ENCODE results near the gene RSBN1.
"Not testable (repeated sequence)": the region's sequence is repeated elsewhere in the genome, so short reads cannot be mapped to it uniquely, and the experiment has no call there.

The RSBN1 gene

DNA sequence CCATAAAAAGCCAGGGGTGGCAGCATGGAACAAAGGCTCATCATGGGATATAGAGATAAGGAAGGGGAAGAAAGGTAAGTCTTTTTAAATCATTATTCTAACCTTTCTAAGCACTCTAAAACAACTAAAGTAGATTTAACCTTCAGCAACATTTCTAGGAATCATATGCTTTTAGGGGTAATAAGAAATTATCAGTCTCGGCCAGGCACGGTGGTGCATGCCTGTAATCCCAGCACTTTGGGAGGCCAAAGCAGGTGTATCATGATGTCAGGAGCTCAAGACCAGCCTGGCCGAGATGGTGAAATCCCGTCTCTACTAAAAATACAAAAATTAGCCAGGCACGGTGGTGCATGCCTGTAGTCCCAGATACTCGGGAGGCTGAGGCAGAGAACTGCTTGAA lies 32.7 kb downstream of the RSBN1 start:
- no peak for DNase-seq

- DNase-seq: no peak
Observed at GRCh38 chr1:113777561-113777960, 34.7 kb downstream of the RSBN1 start.

DNA sequence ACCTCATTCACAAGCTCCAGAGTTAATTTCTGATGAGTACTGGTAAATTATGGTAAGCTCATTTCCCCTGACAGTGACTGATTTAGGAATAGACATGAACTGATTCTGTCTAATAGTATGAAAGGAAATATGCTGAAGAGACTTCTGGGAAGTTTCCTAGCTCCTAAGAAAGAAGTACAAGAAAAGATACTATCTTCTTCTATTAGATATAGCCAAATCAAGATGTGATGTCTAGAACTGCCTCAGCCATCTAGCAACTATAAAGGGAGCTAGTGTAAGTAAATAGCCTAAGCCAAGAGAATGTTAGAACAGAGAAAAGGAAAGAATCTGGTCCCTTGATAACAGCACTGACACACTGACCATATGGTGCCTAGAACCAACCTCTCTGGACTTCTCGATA lies 42.2 kb downstream of the RSBN1 start:
- DNase-seq: no peak

DNA sequence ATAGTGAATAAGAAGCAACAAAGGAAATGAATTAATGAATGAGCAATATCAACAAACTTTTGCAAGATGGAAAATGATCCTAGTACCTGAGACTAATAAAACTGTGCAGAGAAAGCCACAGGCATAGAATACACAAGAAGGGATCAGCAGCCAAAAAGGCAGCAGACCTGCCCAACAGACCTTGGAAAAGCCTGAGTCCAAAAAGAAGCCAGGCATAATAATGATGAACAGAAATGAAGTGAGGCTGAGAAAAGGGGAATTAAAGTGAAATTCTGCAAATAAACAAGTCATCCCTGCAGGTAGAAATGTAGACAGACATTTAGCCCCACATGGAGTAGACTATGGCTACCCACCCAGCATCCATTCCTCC lies 42.7 kb downstream of the RSBN1 start:
- no peak for DNase-seq

DNA sequence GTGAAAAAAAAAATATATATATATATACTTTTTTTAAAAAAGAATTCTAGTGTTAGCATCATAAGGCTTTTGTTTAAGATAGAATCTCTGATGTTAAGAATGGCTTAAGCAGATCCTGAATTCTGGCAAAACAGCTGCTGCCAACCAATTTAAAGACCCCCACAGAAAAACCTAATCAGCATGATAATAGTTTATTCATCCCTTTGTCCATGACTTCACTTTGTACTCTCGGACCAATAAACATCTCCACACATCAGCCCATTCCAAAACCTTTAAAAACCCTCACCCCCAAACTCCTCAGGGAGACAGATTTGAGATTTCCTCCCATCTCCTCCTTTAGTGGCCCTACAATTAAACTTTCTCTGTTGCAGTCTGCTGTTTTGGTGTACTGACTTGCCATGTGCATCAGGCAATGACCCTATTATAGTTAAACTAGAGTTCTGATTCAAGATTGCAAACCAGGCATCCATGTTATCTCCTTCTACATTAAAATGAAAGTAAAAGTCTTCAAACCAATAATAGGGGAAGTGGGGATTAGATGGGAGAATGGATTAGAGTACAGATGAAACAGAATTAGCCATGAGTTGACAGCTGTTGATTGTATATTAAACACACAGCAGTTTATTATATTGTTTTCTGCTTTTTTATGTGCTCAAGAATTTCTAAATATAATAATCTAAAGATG lies 43.2 kb downstream of the RSBN1 start:
- no peak for DNase-seq

DNA sequence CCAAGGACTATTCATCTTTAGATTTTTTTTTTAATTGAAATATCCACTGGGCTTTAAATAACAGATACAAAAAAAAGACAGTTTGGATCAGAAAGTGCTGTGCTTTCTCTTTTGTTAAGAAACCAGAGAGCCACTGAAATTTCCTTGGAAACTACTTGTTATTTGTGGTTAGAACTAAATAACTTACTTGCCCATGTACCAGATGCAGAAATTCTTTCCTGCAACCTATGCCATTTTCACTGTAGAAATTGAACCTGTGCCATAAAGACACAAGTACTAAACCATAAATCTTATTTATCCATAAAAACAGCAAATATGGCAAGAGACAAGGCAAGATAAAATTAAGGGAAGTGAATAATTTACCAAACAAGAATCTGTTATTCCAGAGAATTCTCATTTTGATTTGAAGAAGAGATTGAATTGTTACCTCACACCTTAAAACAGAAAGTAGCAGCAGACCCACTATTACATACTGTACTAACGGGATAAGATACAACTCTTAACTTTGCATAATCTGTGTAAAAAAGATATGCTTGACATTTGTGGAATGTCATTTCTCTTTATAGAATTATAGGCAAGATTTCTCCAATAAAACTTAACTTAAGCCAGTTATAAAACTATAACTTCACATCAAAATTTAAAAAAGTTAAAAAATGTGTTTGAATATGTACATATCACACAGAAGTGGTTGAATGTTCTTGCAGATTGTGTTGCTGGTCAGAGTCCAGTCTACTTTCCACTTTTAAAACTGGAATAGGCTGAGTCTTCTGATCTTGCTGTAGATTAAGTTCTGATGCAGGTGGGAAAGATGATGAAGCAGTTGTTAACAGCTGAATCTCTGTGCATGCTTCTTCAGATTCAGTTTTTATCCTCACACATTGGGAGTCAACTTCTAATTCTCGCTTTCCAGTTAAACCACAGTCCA lies 46.7 kb downstream of the RSBN1 start:
- peak; percentile 39 for DNase-seq

DNA sequence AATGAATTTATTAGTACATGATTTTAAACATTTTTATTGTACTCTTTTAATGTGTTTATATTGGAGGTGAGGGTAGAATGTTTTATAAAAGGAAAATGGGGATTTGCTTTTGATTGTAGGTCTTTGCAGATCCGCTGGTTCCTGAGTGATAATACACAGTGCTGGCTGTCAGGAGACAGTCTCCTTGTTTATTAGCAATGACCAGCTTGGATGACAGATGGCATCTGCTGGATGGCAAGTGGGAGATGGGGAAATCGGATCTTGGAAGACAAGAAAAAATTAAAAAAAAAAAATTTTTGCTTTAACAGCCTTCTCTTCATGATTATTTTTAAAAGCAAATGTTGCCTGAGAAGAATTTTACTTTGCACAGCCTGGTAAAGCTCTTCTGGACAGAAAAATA lies 48.6 kb downstream of the RSBN1 start:
- DNase-seq: no peak

DNA sequence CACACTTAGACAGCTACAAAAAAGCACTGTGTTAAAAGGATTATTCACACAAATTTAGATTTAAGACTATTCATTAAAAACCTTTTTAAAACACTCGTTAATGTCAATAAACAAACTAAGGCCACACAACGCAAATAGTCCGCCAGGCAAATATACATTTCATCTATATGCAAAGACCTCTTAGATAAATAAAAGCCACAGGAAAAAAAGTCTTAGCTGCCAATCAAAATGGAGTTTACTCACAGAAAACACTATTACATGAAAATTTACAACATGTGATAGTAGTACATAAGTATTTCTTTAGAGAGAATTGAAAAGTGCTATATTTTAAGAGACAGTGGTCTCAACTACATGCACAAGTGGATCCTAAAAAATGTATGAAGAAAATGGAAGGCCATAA lies 50.3 kb downstream of the RSBN1 start:
- no peak for DNase-seq

- no peak for DNase-seq
Observed at GRCh38 chr1:113760102-113761080, 51.9 kb downstream of the RSBN1 start.

GRCh38 chr1:113759333-113760101 lies 52.8 kb downstream of the RSBN1 start, which contains the start of gene PHTF1:
Gene PHTF1 (minus strand): TSS chr1:113759486. CDS start chr1:113758703, 783 bp downstream.
- peak; percentile 79 for DNase-seq

GRCh38 chr1:113758631-113759332 lies 53.5 kb downstream of the RSBN1 start:
- DNase-seq: peak; percentile 32

- DNase-seq: no peak
Observed at GRCh38 chr1:113756461-113756860, 55.8 kb downstream of the RSBN1 start.

DNA sequence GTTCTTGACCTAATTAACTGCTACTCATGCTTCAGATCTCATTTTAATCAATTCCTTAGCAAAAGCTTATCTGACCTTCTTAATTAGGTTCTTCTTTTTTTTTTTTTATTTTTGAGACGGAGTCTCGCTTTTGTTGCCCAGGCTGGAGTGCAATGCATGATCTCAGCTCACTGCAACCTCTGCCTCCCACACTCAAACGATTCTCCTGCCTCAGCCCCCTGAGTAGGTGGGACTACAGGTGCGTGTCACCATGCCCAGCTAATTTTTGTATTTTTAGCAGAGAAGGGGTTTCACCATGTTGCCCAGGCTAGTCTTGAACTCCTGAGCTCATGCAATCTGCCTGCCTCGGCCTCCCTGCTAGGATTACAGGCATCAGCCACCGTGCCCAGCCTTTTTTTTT lies 58.9 kb downstream of the RSBN1 start:
- not testable (repeated sequence) for DNase-seq

DNA sequence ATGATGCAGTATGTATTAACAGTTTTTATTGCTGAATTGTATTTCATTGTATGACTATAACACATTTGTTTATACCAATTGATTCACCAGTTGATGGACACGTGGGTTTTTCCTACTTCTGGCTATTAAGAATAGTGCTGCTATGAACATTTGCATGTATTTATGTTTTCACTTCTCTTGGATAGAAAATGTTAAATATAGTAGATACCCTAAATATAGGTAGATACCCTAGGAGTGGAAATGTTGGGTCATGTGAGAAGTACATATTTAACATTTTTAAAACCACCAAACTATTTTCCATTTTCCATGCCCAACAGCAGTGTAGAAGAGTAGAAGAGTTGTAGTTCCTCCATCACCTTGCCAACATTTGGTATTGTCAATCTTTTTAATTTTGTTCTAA lies 60.8 kb downstream of the RSBN1 start:
- no peak for DNase-seq

GRCh38 chr1:113751114-113751513 lies 61.2 kb downstream of the RSBN1 start:
- no peak for DNase-seq

GRCh38 chr1:113749402-113749801 lies 62.9 kb downstream of the RSBN1 start:
- no peak for DNase-seq

GRCh38 chr1:113747376-113747775 lies 64.9 kb downstream of the RSBN1 start:
- DNase-seq: peak; percentile 58

DNA sequence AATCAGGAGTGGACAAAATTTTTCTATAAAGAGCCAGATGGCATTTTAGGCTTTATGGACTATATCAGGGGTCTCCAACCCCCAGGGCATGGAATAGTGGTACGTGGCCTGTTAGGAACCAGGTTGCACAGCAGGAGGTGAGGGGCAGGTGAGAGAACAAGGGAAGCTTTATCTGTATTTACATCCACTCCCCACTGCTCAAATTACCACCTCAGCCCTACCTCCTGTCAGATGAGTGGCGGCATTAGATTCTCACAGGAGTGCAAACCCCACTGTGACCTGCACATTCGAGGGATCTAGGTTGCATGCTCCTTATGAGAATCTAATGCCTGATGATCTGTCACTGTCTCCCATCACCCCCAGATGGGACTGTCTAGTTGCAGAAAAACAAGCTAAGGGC lies 66.9 kb downstream of the RSBN1 start:
- no peak for DNase-seq

- no peak for DNase-seq
Observed at GRCh38 chr1:113744114-113744513, 68.2 kb downstream of the RSBN1 start.

DNA sequence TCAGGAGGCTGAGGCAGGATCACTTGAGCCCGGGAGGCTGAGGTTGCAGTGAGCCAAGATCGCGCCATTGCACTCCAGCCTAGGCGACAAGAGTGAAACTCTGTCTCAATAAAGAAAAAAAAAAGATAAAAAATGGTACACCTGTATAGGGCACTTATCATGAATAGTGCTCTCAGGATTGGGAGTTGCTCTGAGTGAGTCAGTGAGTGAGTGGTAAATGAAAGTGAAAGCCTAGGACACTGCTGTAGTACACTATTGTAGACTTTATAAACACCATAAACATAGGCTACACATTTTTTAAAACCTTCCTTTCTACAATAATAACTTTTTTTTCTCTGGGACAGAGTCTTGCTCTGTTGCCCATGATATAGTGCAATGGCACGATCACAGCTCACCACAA lies 69.8 kb downstream of the RSBN1 start:
- DNase-seq: no peak

- no peak for DNase-seq
Observed at GRCh38 chr1:113734357-113735055, 77.8 kb downstream of the RSBN1 start.
